ENCODE data around the gene LHPP. TPM values are rescaled to one million over a fixed set of nuclear protein-coding genes. Genes with fewer than 3 reads are reported as not detected.

Gene LHPP
- total RNA-seq, 2 donors from 2014 or later, result 4.9 to 9.9 TPM

GRCh38 chr10:124594240-124594639, 132.6 kb downstream of the LHPP start:
- peaks cover 19% of the 10 kb centered on the region for H3K4me1 ChIP-seq
- 89 to 92% methylated on average over 6 of the region's 6 CpGs for WGBS, 2 donors
- no peak for TF ChIP-seq POLR2A (IDR thresholded peaks at IDR 0.05)
- TF ChIP-seq CTCF (IDR thresholded peaks at IDR 0.05), result no peak
- no peak overlapping the region for H3K4me3 ChIP-seq
- no peak for DNase-seq
- intact Hi-C loops (cut with DNase I), result no loop called here
- H3K9me3 ChIP-seq, result no peaks in the 10 kb centered on the region
- H3K27ac ChIP-seq, result no peak overlapping the region
- no peaks in the 10 kb centered on the region for H3K36me3 ChIP-seq (replicated peaks in 1 of 2; ENCODE audit: insufficient read depth in 1 of 2, low read depth in 2 of 2)
- no peaks in the 10 kb centered on the region for H3K27me3 ChIP-seq
- no peak for ATAC-seq

DNA sequence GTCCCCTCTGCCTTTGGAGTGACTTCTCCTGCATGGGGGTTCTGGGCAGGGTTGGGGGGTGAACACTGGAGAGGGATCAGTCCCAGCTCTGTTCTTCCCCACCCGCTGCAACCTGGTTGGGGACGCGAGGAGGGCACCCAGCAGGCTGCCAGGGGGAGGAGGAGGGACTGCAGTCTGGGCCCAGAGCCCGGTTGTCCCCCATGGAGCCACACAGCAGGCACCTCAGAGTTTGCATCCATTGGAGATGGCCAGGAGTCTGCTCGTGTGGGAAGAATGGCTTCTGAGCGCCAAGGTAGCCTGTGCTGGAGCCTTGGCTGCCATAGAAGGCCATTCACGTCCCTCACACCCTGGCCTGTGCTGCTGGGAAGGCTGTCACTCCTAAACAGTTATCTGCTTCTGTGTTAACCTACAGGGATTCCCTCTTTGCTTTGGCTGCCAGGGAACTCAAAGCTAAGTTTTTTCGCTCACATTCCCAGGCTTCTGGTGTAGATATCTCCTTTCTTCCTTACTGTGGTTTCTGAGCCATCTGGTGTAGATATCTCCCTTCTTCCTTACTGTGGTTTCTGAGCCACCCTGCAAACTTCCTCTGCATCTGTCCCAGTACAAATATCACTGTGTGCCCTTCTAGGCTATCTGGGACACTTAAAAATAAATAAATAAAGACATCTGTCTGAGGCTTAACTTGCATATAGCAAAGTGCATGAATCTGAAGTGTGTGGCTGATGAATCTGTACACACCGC, 133.7 kb downstream of the LHPP start:
- no peaks in the 10 kb centered on the region for H3K36me3 ChIP-seq (replicated peaks in 1 of 2; ENCODE audit: insufficient read depth in 1 of 2, low read depth in 2 of 2)
- DNase-seq (no peak), ATAC-seq (no peak)
- intact Hi-C loops (cut with DNase I), result no loop called here
- TF ChIP-seq CTCF (IDR thresholded peaks at IDR 0.05), result no peak
- TF ChIP-seq POLR2A (IDR thresholded peaks at IDR 0.05), result no peak
- peaks cover 9% of the 10 kb centered on the region for H3K4me1 ChIP-seq
- no peaks in the 10 kb centered on the region for H3K9me3 ChIP-seq
- no peak overlapping the region for H3K27ac ChIP-seq
- 90 to 100% methylated on average over 2 to 9 of the region's 9 CpGs for WGBS, 2 donors
- no peaks in the 10 kb centered on the region for H3K27me3 ChIP-seq
- no peak overlapping the region for H3K4me3 ChIP-seq

GRCh38 chr10:124596116-124596785, 134.6 kb downstream of the LHPP start:
- H3K27me3 ChIP-seq, result no peaks in the 10 kb centered on the region
- 82 to 86% methylated on average over 13 to 18 of the region's 18 CpGs for WGBS, 2 donors
- H3K4me1 ChIP-seq, result peaks cover 8% of the 10 kb centered on the region
- no peaks in the 10 kb centered on the region for H3K36me3 ChIP-seq (replicated peaks in 1 of 2; ENCODE audit: insufficient read depth in 1 of 2, low read depth in 2 of 2)
- no peak for DNase-seq
- H3K4me3 ChIP-seq, result no peak overlapping the region
- no peak for TF ChIP-seq CTCF (IDR thresholded peaks at IDR 0.05)
- TF ChIP-seq POLR2A (IDR thresholded peaks at IDR 0.05), result no peak
- intact Hi-C loops (cut with DNase I), result no loop called here
- ATAC-seq, result no peak
- H3K9me3 ChIP-seq, result no peaks in the 10 kb centered on the region
- no peak overlapping the region for H3K27ac ChIP-seq

DNA sequence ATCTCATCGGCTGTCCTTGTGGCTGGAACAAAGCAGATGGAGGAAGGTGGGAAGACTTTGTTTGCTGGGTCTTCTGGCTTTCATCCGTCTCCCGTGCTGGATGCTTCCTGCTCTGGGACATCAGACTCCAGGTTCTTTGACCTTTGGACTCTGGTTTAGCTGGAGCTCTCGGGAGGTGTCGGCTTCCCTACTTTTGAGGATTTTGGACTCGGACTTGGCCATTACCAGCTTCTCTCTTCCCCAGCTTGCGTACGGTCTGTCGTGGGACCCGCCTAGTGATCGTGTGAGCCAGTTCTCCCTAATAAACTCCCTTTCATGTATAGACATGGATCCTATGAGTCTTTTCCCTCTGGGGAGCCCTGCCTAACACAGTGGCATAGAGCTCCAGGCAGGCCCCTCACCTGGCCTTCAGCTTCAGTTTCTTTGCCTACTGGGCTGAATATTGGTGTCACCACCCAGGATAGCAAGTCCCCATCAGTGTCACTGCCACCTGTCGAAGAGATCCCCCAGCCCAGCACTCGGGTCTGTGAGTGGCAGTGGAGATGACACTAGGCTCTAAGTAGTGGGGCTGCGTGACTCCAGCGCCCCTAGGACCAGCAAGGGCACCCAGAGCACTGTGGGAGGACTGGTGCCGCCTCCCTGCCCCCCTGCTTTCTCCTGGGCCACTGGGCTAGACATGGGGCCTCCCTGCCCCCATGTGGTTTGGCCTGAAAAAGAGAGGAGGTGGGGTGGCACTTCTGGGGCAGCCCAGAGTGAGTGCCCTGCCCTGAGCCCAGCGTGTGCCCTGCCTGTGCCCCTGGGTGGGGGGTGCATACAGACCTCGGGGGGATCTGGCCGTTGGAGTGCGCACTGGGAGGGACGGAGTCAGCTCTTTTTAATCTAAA, 135.6 kb downstream of the LHPP start:
- Histone ChIP-seq H3K27me3 (no peaks in the 10 kb centered on the region), H3K4me3 (no peak overlapping the region), H3K4me1 (peaks cover 8% of the 10 kb centered on the region), H3K27ac (no peak overlapping the region), H3K9me3 (no peaks in the 10 kb centered on the region), H3K36me3 (replicated peaks in 1 of 2; ENCODE audit: insufficient read depth in 1 of 2, low read depth in 2 of 2) (no peaks in the 10 kb centered on the region)
- TF ChIP-seq POLR2A (IDR thresholded peaks at IDR 0.05) (no peak), CTCF (IDR thresholded peaks at IDR 0.05) (no peak)
- WGBS, 2 donors, result 65 to 68% methylated on average over 16 to 21 of the region's 21 CpGs
- DNase-seq (no peak), ATAC-seq (peak; percentile 41)
- intact Hi-C loops (cut with DNase I), result no loop called here
